CMK (cell line): ENCODE data around the gene CLIP1.

Source experiments
- DNase-seq: peaks from one replicate; pipeline ENCODE4 v3.0.0-alpha.2; 2010; ENCODE audit warnings: low read depth

CLIP1 gene

DNA sequence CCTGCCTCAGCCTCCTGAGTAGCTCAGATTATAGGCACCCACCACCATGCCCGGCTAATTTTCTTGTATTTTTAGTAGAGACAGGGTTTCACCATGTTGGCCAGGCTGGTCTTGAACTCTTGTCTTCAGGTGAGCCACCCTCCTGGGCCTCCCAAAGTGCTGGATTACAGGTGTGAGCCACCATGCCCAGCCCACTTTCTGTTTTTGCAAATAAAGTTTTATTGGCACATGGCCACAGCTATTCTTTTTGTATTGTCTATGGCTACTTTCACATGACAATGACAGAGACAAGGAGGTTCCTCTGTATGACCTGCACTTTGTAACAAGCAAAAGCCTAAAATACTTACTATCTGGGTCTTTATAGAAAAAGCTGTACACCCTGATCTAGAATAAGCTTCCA lies 176.9 kb downstream of the CLIP1 start:
- DNase-seq = no peak

- DNase-seq = no peak
Observed at GRCh38 chr12:122244565-122245371, 177.7 kb downstream of the CLIP1 start.

GRCh38 chr12:122243965-122244364 lies 178.5 kb downstream of the CLIP1 start:
- no peak for DNase-seq

- DNase-seq = no peak
Observed at GRCh38 chr12:122238861-122239260, 183.6 kb downstream of the CLIP1 start.

- DNase-seq = no peak
Observed at GRCh38 chr12:122235741-122236140, 186.7 kb downstream of the CLIP1 start.

- no peak for DNase-seq
Observed at GRCh38 chr12:122232691-122233090, 189.8 kb downstream of the CLIP1 start.

DNA sequence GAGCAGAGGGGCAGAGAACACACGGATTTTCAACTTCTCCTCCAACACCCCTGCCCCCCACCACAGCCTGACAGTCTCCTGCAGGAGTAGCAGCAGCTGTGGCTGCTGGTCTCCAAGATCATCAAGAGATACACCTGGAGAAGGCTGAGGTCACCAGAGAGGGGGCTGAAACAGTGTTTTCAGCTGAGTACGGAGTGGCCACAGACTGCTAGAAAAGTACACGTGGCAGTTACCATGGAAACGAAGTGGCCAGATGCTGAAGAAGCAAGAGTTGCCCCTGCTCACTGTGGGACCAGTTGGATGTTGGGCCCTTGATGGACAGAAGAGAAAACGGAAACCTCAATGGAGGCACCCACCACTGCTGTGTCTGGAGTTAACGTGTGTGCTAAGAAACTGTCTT lies 191.7 kb downstream of the CLIP1 start:
- DNase-seq = no peak

- DNase-seq = no peak
Observed at GRCh38 chr12:122228092-122228491, 194.4 kb downstream of the CLIP1 start.

DNA sequence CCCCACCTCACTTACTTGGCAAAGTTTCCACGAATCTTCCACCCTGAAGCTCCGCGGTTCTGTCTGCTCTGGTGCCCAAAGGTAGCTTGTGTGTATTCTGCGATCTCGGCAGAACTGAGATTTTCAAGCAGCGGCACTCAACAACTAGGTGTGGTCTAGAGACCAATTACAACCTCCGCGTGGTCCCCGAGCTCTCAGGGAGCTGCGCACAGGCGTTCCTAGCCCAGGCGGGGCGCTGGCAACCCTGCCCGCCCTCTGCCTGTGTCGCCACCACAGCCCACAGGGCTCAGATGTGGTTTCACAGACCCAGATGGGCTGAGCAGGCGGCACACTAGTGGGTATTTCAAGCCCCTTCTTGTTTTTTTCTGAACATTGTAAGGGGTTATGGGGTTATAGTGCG lies 195.1 kb downstream of the CLIP1 start:
- DNase-seq = no peak

GRCh38 chr12:122226366-122227125 lies 195.9 kb downstream of the CLIP1 start:
- no peak for DNase-seq

GRCh38 chr12:122225683-122226365 lies 196.6 kb downstream of the CLIP1 start, which contains the start of gene DIABLO:
Gene DIABLO, minus strand, starts transcription at chr12:122226052. Its CDS starts 38 bp downstream, at chr12:122226014.
- DNase-seq = peak; percentile 97
